ENCODE data around the gene ANK3. TPM values are rescaled to one million over a fixed set of nuclear protein-coding genes. Genes with fewer than 3 reads are reported as not detected.

Gene ANK3
- polyA plus RNA-seq, 1 experiment = 0.13 TPM

DNA sequence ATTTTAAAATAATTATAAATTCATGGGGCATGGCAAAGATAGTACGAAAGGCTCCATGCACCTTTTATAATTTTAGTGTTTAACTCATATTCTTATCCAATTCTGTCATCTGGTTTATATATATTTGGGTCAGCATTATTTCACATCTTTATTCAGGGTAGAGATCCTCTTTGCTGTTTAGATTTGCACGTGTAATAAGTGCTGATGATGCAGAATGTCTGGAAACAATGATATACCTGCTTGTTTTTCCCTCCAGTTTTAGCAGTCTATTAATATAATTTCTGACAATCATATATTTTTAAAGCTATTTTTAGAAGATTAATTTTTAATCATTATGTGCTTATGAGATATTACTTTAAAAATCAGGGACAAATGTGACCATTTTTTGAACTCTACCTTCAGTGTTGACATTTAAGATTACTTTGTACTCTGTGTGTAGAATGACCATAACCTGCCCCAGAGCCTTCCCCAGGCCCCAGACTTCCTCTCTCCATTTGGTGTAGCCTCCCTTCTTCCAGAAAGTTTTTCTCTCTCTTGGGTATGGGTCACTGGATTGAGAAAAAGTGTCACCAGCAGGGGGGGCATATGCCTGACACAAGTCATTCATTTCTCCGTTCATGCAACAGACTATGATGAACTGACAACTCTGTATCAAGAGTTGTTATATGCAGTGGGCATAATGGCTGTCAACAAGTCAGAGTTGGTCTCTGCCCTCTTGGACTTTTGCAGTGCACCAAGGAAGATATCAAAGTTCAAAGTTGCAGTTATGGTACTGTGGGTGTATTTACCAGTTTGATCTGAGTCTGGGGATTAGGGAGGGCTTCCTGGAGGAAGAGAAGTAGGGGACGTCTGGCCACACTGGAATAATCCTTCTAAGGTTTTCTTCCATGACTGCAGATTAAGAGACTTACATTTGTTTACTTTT lies 290.7 kb downstream of the ANK3 start:
- CTCF ChIA-PET = interaction anchor here (0.6 to 10.3 kb wide), 4 partner anchors 108 to 476 kb away, joined by 3 to 116 read pairs (median 5); no protein-coding TSS in a partner anchor
- POLR2A ChIA-PET = no interaction called here
- no peak for DNase-seq (ENCODE audit: low read depth)
- TF ChIP-seq, protein P1, sequence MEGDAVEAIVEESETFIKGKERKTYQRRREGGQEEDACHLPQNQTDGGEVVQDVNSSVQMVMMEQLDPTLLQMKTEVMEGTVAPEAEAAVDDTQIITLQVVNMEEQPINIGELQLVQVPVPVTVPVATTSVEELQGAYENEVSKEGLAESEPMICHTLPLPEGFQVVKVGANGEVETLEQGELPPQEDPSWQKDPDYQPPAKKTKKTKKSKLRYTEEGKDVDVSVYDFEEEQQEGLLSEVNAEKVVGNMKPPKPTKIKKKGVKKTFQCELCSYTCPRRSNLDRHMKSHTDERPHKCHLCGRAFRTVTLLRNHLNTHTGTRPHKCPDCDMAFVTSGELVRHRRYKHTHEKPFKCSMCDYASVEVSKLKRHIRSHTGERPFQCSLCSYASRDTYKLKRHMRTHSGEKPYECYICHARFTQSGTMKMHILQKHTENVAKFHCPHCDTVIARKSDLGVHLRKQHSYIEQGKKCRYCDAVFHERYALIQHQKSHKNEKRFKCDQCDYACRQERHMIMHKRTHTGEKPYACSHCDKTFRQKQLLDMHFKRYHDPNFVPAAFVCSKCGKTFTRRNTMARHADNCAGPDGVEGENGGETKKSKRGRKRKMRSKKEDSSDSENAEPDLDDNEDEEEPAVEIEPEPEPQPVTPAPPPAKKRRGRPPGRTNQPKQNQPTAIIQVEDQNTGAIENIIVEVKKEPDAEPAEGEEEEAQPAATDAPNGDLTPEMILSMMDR (IDR thresholded peaks at IDR 0.05; ENCODE audit: insufficient read depth, low read depth, low read length) = peak; percentile 42
- H3K27me3 ChIP-seq (ENCODE audit: control insufficient read depth, insufficient read depth, low read length) = no peaks in the 10 kb centered on the region
- no peak overlapping the region for H3K4me3 ChIP-seq (ENCODE audit: low read depth, low read length)
- H3K36me3 ChIP-seq (ENCODE audit: control insufficient read depth, insufficient read depth, low read length) = no peaks in the 10 kb centered on the region

DNA sequence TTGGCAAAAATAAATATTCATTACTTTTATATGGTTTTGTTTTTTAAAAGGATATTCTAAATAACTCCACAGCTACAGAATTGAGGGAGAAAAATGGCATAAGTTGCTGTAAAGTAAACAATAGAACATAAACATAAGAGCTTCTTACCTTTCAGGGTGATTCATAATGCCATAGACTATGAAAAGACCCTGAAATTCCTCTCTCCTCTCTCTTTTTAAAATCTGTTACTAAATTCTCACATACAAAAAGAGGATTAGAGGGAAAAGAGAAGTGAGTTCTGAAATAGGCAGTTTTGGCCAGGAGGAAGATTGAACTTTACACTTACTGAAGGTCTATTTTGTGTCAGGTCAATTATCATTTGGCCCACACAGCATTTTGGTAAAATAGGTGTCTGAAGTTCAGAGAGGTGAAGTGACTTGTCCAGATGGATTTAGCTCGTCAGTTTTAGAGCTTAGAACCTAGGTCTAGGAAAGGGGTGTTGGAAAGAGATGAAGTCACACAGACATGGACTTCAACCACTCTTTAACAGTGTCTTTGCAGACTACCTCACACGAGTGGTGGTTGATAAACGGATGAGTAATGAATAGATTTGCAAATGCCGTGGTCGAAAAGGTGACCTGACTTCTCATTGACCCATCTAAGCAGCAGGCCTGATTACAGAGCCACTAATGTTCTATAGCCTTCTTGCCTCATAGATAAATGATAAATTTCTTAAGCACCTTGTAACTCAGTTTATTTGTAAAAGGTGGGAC lies 292.7 kb downstream of the ANK3 start:
- ChIA-PET CTCF (interaction anchor here (0.8 to 10.3 kb wide), 3 partner anchors 17 to 116 kb away, joined by 3 to 116 read pairs (median 7); no protein-coding TSS in a partner anchor), POLR2A (no interaction called here)
- Histone ChIP-seq H3K4me3 (ENCODE audit: low read depth, low read length) (no peak overlapping the region), H3K27me3 (ENCODE audit: control insufficient read depth, insufficient read depth, low read length) (no peaks in the 10 kb centered on the region), H3K36me3 (ENCODE audit: control insufficient read depth, insufficient read depth, low read length) (no peaks in the 10 kb centered on the region)
- TF ChIP-seq, protein P1 (IDR thresholded peaks at IDR 0.05; ENCODE audit: insufficient read depth, low read depth, low read length) = no peak
- DNase-seq (ENCODE audit: low read depth) = no peak

DNA sequence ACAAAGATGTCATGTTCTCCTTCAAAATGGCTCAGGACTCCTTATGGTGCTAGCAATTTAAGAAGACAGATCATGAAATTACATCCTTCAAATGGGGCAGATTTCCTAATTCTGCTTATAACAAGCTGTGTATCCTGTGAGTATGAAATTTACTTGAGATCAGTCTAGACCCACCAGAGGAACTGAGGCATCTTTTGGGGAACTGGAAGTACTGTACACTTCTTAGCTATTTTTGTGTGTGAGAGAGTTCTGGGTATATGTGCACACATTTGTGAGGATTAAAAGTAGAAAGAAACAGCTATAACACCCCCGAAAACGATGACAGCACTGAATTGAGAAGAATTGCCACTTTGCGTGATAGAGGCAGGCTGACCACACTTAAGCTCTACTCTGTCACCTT lies 296.4 kb downstream of the ANK3 start:
- DNase-seq (ENCODE audit: low read depth) = no peak
- TF ChIP-seq, protein P1 (IDR thresholded peaks at IDR 0.05; ENCODE audit: insufficient read depth, low read depth, low read length) = no peak
- H3K27me3 ChIP-seq (ENCODE audit: control insufficient read depth, insufficient read depth, low read length) = no peaks in the 10 kb centered on the region
- CTCF ChIA-PET = interaction anchor here (1.5 to 10.3 kb wide), 2 partner anchors 9 to 113 kb away, joined by 4 to 116 read pairs; no protein-coding TSS in a partner anchor
- POLR2A ChIA-PET = no interaction called here
- H3K36me3 ChIP-seq (ENCODE audit: control insufficient read depth, insufficient read depth, low read length) = no peaks in the 10 kb centered on the region
- H3K4me3 ChIP-seq (ENCODE audit: low read depth, low read length) = no peak overlapping the region

DNA sequence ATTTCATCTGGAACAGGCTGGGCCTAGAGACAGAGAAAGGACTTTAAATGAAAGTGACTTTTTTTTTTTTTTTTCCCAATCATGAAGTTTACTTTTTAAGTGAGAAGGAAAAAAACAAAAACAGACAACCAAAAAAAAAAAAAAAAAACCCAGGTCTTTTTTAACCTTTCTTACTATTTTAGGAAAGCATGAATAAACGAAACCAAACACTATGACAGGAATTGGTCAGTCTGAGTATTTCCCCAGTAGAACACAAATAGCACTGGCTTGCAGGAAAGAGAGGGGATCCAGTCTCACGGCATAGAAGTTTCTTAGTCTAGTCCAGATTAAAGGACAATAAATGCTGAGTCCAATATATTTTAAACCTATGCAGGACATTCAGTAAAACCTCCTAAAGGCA lies 302.8 kb downstream of the ANK3 start:
- POLR2A ChIA-PET = no interaction called here

More for the DNA sequence above, 302.8 kb downstream of the ANK3 start:
- Histone ChIP-seq H3K36me3 (ENCODE audit: control insufficient read depth, insufficient read depth, low read length) (no peaks in the 10 kb centered on the region), H3K27me3 (ENCODE audit: control insufficient read depth, insufficient read depth, low read length) (no peaks in the 10 kb centered on the region; the same call in 1 of the 2 replicates), H3K4me3 (ENCODE audit: low read depth, low read length) (no peak overlapping the region)
- no peak for DNase-seq (ENCODE audit: low read depth)
- TF ChIP-seq, protein P1 (IDR thresholded peaks at IDR 0.05; ENCODE audit: insufficient read depth, low read depth, low read length) = no peak
- CTCF ChIA-PET = no interaction called here

Measured in BJ (cell line).